RWPE2 (cell line): ENCODE data around the gene RREB1.

Experiments
- ATAC-seq: fragments of 200-7000 bp; cut with Tn5 transposase; 3 replicates; pipeline ENCODE4 v1.9.1; 2021; ENCODE audit warnings: low read depth
- DNase-seq: peaks from one replicate; pipeline ENCODE4 v3.0.0-alpha.2; 2020; ENCODE audit warnings: low spot score
- H3K27ac ChIP-seq: fragments of 450-650 bp; 2 replicates; pipeline ENCODE4 v1.5.1; 2017; ENCODE audit warnings: mild to moderate bottlenecking; ENCODE audit not compliant: poor library complexity, severe bottlenecking
- H3K27me3 ChIP-seq: fragments of 250-450 bp; sonication (Bioruptor Pico); 2 replicates; pipeline ENCODE4 v1.5.1; 2021; ENCODE audit warnings: mild to moderate bottlenecking, moderate library complexity; ENCODE audit not compliant: insufficient read depth, poor library complexity, severe bottlenecking
- H3K36me3 ChIP-seq: fragments of 250-450 bp; sonication (Bioruptor Pico); 2 replicates; pipeline ENCODE4 v1.5.1; 2020; ENCODE audit warnings: low read depth, mild to moderate bottlenecking, moderate library complexity
- H3K4me1 ChIP-seq: fragments of 250-450 bp; sonication (Bioruptor Pico); 2 replicates; pipeline ENCODE4 v1.5.1; 2021; ENCODE audit warnings: mild to moderate bottlenecking, moderate library complexity; ENCODE audit not compliant: insufficient read depth, poor library complexity, severe bottlenecking
- H3K4me3 ChIP-seq: fragments of 250-450 bp; sonication (Bioruptor Pico); 2 replicates; pipeline ENCODE4 v1.5.1; 2021; ENCODE audit warnings: mild to moderate bottlenecking, moderate library complexity; ENCODE audit not compliant: severe bottlenecking
- H3K9me3 ChIP-seq: fragments of 250-450 bp; sonication (Bioruptor Pico); 2 replicates; pipeline ENCODE4 v1.5.1; 2021; ENCODE audit warnings: mild to moderate bottlenecking, moderate library complexity; ENCODE audit not compliant: severe bottlenecking
- TF ChIP-seq, protein P1 (sequence below): fragments of 450-650 bp; IDR thresholded peaks from one replicate; pipeline ENCODE4 v1.5.1; 2017; ENCODE audit warnings: mild to moderate bottlenecking, moderate library complexity; ENCODE audit not compliant: poor library complexity, severe bottlenecking

RREB1 gene

DNA sequence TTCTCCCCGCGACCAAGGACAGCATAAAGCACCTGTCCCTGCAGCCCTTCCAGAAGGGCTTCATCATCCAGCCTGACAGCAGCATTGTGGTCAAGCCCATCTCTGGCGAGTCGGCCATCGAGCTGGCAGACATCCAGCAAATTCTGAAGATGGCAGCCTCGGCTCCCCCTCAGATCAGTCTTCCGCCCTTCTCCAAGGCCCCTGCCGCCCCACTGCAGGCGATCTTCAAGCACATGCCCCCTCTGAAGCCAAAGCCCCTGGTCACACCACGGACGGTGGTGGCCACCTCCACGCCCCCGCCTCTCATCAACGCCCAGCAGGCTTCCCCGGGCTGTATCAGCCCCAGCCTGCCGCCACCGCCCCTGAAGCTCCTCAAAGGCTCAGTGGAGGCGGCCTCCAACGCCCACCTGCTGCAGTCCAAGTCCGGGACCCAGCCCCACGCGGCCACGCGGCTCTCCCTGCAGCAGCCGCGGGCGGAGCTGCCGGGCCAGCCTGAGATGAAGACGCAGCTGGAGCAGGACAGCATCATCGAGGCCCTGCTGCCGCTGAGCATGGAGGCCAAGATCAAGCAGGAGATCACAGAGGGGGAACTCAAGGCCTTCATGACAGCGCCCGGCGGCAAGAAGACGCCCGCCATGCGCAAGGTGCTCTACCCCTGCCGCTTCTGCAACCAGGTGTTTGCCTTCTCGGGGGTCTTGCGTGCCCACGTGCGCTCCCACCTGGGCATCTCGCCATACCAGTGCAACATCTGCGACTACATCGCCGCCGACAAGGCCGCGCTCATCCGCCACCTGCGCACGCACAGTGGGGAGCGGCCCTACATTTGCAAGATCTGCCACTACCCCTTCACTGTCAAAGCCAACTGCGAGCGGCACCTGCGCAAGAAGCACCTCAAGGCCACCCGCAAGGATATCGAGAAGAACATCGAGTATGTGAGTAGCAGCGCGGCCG is 121.9 kb downstream of the RREB1 start:
- TF ChIP-seq, protein P1, sequence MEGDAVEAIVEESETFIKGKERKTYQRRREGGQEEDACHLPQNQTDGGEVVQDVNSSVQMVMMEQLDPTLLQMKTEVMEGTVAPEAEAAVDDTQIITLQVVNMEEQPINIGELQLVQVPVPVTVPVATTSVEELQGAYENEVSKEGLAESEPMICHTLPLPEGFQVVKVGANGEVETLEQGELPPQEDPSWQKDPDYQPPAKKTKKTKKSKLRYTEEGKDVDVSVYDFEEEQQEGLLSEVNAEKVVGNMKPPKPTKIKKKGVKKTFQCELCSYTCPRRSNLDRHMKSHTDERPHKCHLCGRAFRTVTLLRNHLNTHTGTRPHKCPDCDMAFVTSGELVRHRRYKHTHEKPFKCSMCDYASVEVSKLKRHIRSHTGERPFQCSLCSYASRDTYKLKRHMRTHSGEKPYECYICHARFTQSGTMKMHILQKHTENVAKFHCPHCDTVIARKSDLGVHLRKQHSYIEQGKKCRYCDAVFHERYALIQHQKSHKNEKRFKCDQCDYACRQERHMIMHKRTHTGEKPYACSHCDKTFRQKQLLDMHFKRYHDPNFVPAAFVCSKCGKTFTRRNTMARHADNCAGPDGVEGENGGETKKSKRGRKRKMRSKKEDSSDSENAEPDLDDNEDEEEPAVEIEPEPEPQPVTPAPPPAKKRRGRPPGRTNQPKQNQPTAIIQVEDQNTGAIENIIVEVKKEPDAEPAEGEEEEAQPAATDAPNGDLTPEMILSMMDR = no peak
- no peak for DNase-seq

DNA sequence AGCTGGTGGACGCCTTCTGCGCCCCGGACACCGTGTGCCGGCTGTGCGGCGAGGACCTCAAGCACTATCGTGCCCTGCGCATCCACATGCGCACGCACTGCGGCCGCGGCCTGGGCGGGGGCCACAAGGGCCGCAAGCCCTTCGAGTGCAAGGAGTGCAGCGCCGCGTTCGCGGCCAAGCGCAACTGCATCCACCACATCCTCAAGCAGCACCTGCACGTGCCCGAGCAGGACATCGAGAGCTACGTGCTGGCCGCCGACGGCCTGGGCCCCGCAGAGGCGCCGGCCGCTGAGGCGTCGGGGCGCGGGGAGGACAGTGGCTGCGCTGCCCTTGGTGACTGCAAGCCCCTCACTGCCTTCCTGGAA is 122.5 kb downstream of the RREB1 start:
- no peaks in the 10 kb centered on the region for H3K9me3 ChIP-seq
- H3K36me3 ChIP-seq = peaks cover 78% of the 10 kb centered on the region
- no peaks in the 10 kb centered on the region for H3K27me3 ChIP-seq
- no peak for ATAC-seq
- H3K4me1 ChIP-seq = peaks cover 2% of the 10 kb centered on the region
- no peak overlapping the region for H3K27ac ChIP-seq
- DNase-seq = no peak
- no peak overlapping the region for H3K4me3 ChIP-seq
- TF ChIP-seq, protein P1 = no peak

More for the DNA sequence above, 121.9 kb downstream of the RREB1 start:
- no peaks in the 10 kb centered on the region for H3K9me3 ChIP-seq
- H3K4me1 ChIP-seq = no peaks in the 10 kb centered on the region
- no peak overlapping the region for H3K4me3 ChIP-seq
- H3K27me3 ChIP-seq = no peaks in the 10 kb centered on the region
- no peak for ATAC-seq
- peaks cover 82% of the 10 kb centered on the region for H3K36me3 ChIP-seq
- no peak overlapping the region for H3K27ac ChIP-seq

DNA sequence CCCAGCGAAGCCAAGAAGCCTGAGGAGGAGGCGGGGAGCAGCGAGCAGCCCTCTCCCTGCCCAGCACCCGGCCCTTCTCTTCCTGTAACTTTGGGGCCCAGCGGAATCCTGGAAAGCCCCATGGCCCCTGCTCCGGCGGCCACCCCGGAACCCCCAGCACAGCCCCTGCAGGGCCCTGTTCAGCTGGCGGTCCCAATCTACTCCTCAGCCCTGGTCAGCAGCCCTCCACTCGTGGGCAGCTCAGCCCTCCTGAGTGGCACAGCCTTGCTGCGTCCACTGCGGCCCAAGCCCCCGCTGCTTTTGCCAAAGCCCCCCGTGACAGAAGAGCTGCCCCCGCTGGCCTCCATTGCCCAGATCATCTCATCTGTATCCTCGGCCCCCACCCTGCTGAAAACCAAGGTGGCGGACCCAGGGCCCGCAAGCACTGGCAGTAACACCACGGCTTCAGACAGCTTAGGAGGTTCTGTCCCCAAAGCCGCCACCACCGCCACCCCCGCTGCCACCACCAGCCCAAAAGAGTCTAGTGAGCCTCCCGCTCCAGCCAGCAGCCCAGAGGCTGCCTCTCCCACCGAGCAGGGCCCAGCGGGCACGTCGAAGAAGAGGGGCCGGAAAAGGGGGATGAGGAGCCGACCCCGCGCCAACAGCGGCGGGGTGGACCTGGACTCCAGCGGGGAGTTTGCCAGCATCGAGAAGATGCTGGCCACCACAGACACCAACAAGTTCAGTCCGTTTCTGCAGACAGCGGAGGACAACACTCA is 123.4 kb downstream of the RREB1 start:
- DNase-seq (no peak), ATAC-seq (no peak)
- Histone ChIP-seq H3K9me3 (no peaks in the 10 kb centered on the region), H3K36me3 (peaks cover 72% of the 10 kb centered on the region), H3K4me1 (peaks cover 11% of the 10 kb centered on the region), H3K4me3 (no peak overlapping the region), H3K27ac (no peak overlapping the region), H3K27me3 (no peaks in the 10 kb centered on the region)
- TF ChIP-seq, protein P1 = no peak

DNA sequence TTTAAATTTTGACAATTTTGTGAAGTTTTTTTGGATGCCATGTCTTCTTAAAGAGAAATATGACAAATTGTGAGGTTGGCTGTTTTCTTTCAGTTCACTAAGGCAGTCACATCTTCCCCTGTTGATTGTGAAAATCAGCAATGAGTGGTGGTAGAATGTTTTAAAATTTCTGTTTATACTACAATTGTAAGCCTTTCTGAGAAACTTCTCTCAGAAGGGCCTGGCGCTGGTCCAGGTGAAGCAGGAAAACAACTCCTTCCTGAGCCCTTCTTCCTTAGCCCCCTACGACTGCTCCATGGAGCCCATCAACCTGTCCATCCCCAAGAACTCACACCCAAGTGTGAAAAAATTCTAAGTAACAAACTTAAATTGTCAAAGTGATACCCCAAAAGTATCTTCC is 124.6 kb downstream of the RREB1 start:
- DNase-seq = peak; percentile 14
- Histone ChIP-seq H3K36me3 (peaks cover 62% of the 10 kb centered on the region), H3K4me3 (no peak overlapping the region), H3K27ac (no peak overlapping the region), H3K4me1 (peaks cover 15% of the 10 kb centered on the region), H3K27me3 (no peaks in the 10 kb centered on the region), H3K9me3 (no peaks in the 10 kb centered on the region)
- TF ChIP-seq, protein P1 = no peak
- ATAC-seq = no peak
